ENCODE measurements around the gene ACOX2.

Gene ACOX2

DNA sequence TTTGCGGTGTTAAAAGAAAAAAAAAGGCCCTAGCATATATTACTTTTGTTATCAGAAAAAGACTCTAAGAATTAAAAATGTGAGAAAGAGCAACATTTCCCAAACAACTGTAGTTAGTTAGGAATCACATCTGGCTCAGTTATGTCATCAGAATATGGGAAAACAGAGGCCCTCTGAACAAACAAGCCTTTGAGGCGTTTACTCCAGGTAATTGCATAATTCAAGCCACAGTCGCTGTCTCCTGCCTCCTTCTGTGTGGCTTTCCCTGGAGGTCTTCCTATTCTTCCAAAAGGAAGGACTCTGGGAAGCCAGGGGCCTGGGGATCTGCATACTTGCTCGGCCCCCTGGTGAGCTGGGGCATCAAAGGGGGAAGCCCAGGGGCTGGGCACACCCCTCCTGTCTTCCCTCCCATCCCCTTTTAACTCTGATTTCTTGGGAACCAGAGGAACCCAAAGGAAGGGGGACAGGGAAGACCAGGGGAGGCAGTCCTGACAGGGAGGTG, 43.9 kb upstream of the ACOX2 start:
- Histone ChIP-seq H3K56ac (ENCODE audit: low read length) (no peak overlapping the region), H3K4me1 (ENCODE audit: control insufficient read depth, low read depth, low read length) (peaks cover 7% of the 10 kb centered on the region), H4K8ac (ENCODE audit: low read depth, low read length) (no peak overlapping the region), H3K18ac (ENCODE audit: low read length) (no peak overlapping the region), H2BK5ac (ENCODE audit: low read length) (no peak overlapping the region), H3K23ac (ENCODE audit: low read length) (no peak overlapping the region), H3K4me3 (ENCODE audit: low read length) (no peak overlapping the region), H4K5ac (ENCODE audit: low read length) (no peak overlapping the region), H3K27ac (ENCODE audit: low read depth, low read length) (no peak overlapping the region), H3K79me1 (ENCODE audit: low read length) (no peaks in the 10 kb centered on the region), H2AK5ac (ENCODE audit: low read length) (no peak overlapping the region), H2BK15ac (replicated peaks; ENCODE audit: low read depth) (no peak overlapping the region), H3K36me3 (ENCODE audit: control insufficient read depth, insufficient read depth, low read length) (no peaks in the 10 kb centered on the region), H3K4me2 (ENCODE audit: low read length) (no peak overlapping the region), H2BK120ac (ENCODE audit: low read depth, low read length) (no peak overlapping the region), H3K79me2 (ENCODE audit: control insufficient read depth, insufficient read depth, low read length) (no peaks in the 10 kb centered on the region), H3K9ac (ENCODE audit: low read length) (no peak overlapping the region), H3K4ac (ENCODE audit: low read depth, low read length) (no peak overlapping the region), H3K27me3 (ENCODE audit: insufficient read depth, low read length, poor library complexity) (peaks cover 6% of the 10 kb centered on the region)
- no CpG with 5 or more reads among the region's 4 CpGs for WGBS (ENCODE audit: extremely low coverage, insufficient coverage, low lambda C conversion rate)
- peak; percentile 45 for DNase-seq

DNA sequence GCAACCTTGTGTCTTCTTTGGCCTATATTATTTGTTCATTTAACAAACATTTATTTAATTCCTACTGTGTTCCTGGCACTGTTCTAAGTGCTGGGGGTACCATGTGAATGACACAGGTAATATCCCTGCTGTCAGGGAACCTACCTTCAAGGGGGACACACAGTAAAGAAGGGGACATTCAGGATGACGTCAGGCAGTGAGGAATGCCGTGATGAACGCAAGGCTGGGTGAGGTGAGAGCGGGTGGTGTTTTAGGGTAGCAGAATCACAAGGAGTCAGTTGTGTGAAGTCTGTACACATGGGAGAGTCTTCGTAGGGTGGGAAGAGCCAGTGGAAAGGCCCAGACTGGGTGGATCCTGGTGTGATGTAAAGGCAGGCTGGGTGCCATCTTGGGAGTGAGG, 41.9 kb upstream of the ACOX2 start:
- Histone ChIP-seq H2BK15ac (replicated peaks; ENCODE audit: low read depth) (no peak overlapping the region), H3K18ac (ENCODE audit: low read length) (no peak overlapping the region), H3K4me1 (ENCODE audit: control insufficient read depth, low read depth, low read length) (peaks cover 7% of the 10 kb centered on the region), H2BK120ac (ENCODE audit: low read depth, low read length) (no peak overlapping the region), H4K5ac (ENCODE audit: low read length) (no peak overlapping the region), H3K79me1 (ENCODE audit: low read length) (no peaks in the 10 kb centered on the region), H3K56ac (ENCODE audit: low read length) (no peak overlapping the region), H2BK5ac (ENCODE audit: low read length) (no peak overlapping the region), H3K9ac (ENCODE audit: low read length) (no peak overlapping the region), H2AK5ac (ENCODE audit: low read length) (no peak overlapping the region), H3K23ac (ENCODE audit: low read length) (no peak overlapping the region), H3K36me3 (ENCODE audit: control insufficient read depth, insufficient read depth, low read length) (no peaks in the 10 kb centered on the region), H4K8ac (ENCODE audit: low read depth, low read length) (no peak overlapping the region), H3K4me2 (ENCODE audit: low read length) (no peak overlapping the region), H3K4me3 (ENCODE audit: low read length) (no peak overlapping the region), H3K27ac (ENCODE audit: low read depth, low read length) (no peak overlapping the region), H3K27me3 (ENCODE audit: insufficient read depth, low read length, poor library complexity) (no peaks in the 10 kb centered on the region), H3K4ac (ENCODE audit: low read depth, low read length) (no peak overlapping the region), H3K79me2 (ENCODE audit: control insufficient read depth, insufficient read depth, low read length) (no peaks in the 10 kb centered on the region)
- no peak for DNase-seq
- no CpG with 5 or more reads among the region's 5 CpGs for WGBS (ENCODE audit: extremely low coverage, insufficient coverage, low lambda C conversion rate)

- no peak within 1 kb of the TSS for H3K4ac ChIP-seq (ENCODE audit: low read depth, low read length)
- H3K27ac ChIP-seq (ENCODE audit: low read depth, low read length), result no peak within 1 kb of the TSS
- H4K5ac ChIP-seq (ENCODE audit: low read length), result no peak within 1 kb of the TSS
- no CpG with 5 or more reads among the region's 12 CpGs for WGBS (ENCODE audit: extremely low coverage, insufficient coverage, low lambda C conversion rate)
- no peaks in the 10 kb centered on the region for H3K36me3 ChIP-seq (ENCODE audit: control insufficient read depth, insufficient read depth, low read length)
- H2BK5ac ChIP-seq (ENCODE audit: low read length), result no peak within 1 kb of the TSS
- H3K79me2 ChIP-seq (ENCODE audit: control insufficient read depth, insufficient read depth, low read length), result no peaks in the 10 kb centered on the region
- no peak within 1 kb of the TSS for H3K18ac ChIP-seq (ENCODE audit: low read length)
- no peak within 1 kb of the TSS for H3K4me3 ChIP-seq (ENCODE audit: low read length)
- no peak within 1 kb of the TSS for H2AK5ac ChIP-seq (ENCODE audit: low read length)
- no peaks in the 10 kb centered on the region for H3K79me1 ChIP-seq (ENCODE audit: low read length)
- peaks cover 7% of the 10 kb centered on the region for H3K4me1 ChIP-seq (ENCODE audit: control insufficient read depth, low read depth, low read length)
- no peak within 1 kb of the TSS for H3K9ac ChIP-seq (ENCODE audit: low read length)
- H3K27me3 ChIP-seq (ENCODE audit: insufficient read depth, low read length, poor library complexity), result no peaks in the 10 kb centered on the region
- peak; percentile 87 for DNase-seq
- H4K8ac ChIP-seq (ENCODE audit: low read depth, low read length), result no peak within 1 kb of the TSS
- peak within 1 kb of the TSS; percentile 3 for H3K56ac ChIP-seq (ENCODE audit: low read length)
- no peak within 1 kb of the TSS for H3K23ac ChIP-seq (ENCODE audit: low read length)
- no peak within 1 kb of the TSS for H2BK15ac ChIP-seq (replicated peaks; ENCODE audit: low read depth)
- H2BK120ac ChIP-seq (ENCODE audit: low read depth, low read length), result no peak within 1 kb of the TSS
- H3K4me2 ChIP-seq (ENCODE audit: low read length), result no peak within 1 kb of the TSS
Measured at GRCh38 chr3:58577269-58577821, 40.4 kb upstream of the ACOX2 start, which contains the start of gene FAM107A. TSS of gene FAM107A (minus strand) at chr3:58577391. CDS start at chr3:58569860, 7,531 bp downstream.

DNA sequence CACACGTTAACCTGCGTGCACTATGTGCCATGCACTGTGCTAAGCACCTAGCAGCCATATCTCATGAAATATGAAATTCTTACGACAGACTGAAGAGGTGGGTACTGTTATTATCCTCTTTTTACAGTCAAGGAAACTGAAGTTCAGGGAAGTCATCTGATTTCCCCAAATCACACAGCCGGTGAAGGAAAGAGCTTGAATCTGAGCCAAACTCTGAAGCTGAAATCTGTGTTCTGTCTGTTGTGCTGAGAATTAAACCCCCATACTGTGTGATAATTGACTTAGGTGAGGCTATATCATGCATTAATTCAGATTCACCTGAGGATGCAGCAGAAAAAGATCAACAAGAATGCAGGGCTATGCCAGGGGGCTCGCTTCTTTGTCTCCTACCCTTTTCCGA, 39.7 kb upstream of the ACOX2 start:
- H3K27me3 ChIP-seq (ENCODE audit: insufficient read depth, low read length, poor library complexity), result no peaks in the 10 kb centered on the region
- H3K4me3 ChIP-seq (ENCODE audit: low read length), result no peak overlapping the region
- no peak overlapping the region for H3K4ac ChIP-seq (ENCODE audit: low read depth, low read length)
- H3K4me2 ChIP-seq (ENCODE audit: low read length), result no peak overlapping the region
- H3K56ac ChIP-seq (ENCODE audit: low read length), result no peak overlapping the region
- no peak overlapping the region for H3K9ac ChIP-seq (ENCODE audit: low read length)
- no peaks in the 10 kb centered on the region for H3K79me2 ChIP-seq (ENCODE audit: control insufficient read depth, insufficient read depth, low read length)
- H4K5ac ChIP-seq (ENCODE audit: low read length), result no peak overlapping the region
- H3K23ac ChIP-seq (ENCODE audit: low read length), result no peak overlapping the region
- H2BK15ac ChIP-seq (replicated peaks; ENCODE audit: low read depth), result no peak overlapping the region
- H4K8ac ChIP-seq (ENCODE audit: low read depth, low read length), result no peak overlapping the region
- peaks cover 7% of the 10 kb centered on the region for H3K4me1 ChIP-seq (ENCODE audit: control insufficient read depth, low read depth, low read length)
- no peaks in the 10 kb centered on the region for H3K36me3 ChIP-seq (ENCODE audit: control insufficient read depth, insufficient read depth, low read length)
- H3K79me1 ChIP-seq (ENCODE audit: low read length), result no peaks in the 10 kb centered on the region
- DNase-seq, result no peak
- H2BK120ac ChIP-seq (ENCODE audit: low read depth, low read length), result no peak overlapping the region
- no peak overlapping the region for H2AK5ac ChIP-seq (ENCODE audit: low read length)
- WGBS (ENCODE audit: extremely low coverage, insufficient coverage, low lambda C conversion rate), result no CpG with 5 or more reads among the region's 6 CpGs
- no peak overlapping the region for H3K27ac ChIP-seq (ENCODE audit: low read depth, low read length)
- H3K18ac ChIP-seq (ENCODE audit: low read length), result no peak overlapping the region
- no peak overlapping the region for H2BK5ac ChIP-seq (ENCODE audit: low read length)

DNA sequence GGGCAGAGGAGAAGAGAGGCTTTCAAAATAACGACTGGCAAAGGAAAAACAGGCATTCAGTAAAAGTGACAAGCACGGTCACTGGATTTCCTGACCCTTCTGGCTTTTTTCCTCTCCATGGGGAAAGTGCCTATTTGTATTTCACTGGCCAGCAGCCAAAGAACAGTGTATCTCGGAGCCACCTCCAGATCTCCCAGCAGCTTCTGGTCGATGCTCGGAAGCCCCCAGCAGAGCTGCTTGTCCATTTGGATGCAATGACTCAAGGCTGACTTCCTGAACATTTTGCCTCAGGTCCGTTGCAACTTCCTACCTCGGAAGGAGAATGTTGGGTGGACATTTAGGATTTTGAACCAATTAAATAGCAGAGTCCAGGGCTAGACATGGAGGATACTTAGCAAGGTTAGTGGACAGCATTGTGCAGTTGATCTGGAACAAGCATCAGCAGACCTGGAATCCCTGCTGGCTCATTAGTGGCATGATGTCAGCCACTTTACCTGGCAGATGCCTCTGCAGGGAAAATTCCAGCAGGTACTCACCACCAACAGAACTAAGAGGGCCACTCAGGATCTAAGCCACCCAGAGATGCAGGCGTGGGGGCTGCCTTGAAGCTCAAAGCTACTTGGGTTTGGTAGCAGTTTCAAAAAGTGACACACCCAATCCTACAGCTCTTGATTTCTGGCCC, 39.1 kb upstream of the ACOX2 start:
- no peak overlapping the region for H3K27ac ChIP-seq (ENCODE audit: low read depth, low read length)
- no CpG with 5 or more reads among the region's 8 CpGs for WGBS (ENCODE audit: extremely low coverage, insufficient coverage, low lambda C conversion rate)
- no peak overlapping the region for H3K9ac ChIP-seq (ENCODE audit: low read length)
- H3K56ac ChIP-seq (ENCODE audit: low read length), result no peak overlapping the region
- DNase-seq, result no peak
- peaks cover 6% of the 10 kb centered on the region for H3K4me1 ChIP-seq (ENCODE audit: control insufficient read depth, low read depth, low read length)
- H3K4me2 ChIP-seq (ENCODE audit: low read length), result no peak overlapping the region
- no peak overlapping the region for H4K5ac ChIP-seq (ENCODE audit: low read length)
- no peaks in the 10 kb centered on the region for H3K79me2 ChIP-seq (ENCODE audit: control insufficient read depth, insufficient read depth, low read length)
- no peak overlapping the region for H2BK15ac ChIP-seq (replicated peaks; ENCODE audit: low read depth)
- no peaks in the 10 kb centered on the region for H3K79me1 ChIP-seq (ENCODE audit: low read length)
- no peak overlapping the region for H2BK5ac ChIP-seq (ENCODE audit: low read length)
- H2AK5ac ChIP-seq (ENCODE audit: low read length), result no peak overlapping the region
- no peak overlapping the region for H3K23ac ChIP-seq (ENCODE audit: low read length)
- no peaks in the 10 kb centered on the region for H3K27me3 ChIP-seq (ENCODE audit: insufficient read depth, low read length, poor library complexity)
- H4K8ac ChIP-seq (ENCODE audit: low read depth, low read length), result no peak overlapping the region
- no peak overlapping the region for H3K4ac ChIP-seq (ENCODE audit: low read depth, low read length)
- H3K18ac ChIP-seq (ENCODE audit: low read length), result no peak overlapping the region
- H2BK120ac ChIP-seq (ENCODE audit: low read depth, low read length), result no peak overlapping the region
- no peaks in the 10 kb centered on the region for H3K36me3 ChIP-seq (ENCODE audit: control insufficient read depth, insufficient read depth, low read length)
- H3K4me3 ChIP-seq (ENCODE audit: low read length), result no peak overlapping the region
